Measurements from ENCODE around the gene SPTAN1.
"Not testable (repeated sequence)": the region's sequence is repeated elsewhere in the genome, so short reads cannot be mapped to it uniquely, and the experiment has no call there.

The SPTAN1 gene

GRCh38 chr9:128666481-128666941 is 114.1 kb downstream of the SPTAN1 start:
- DNase-seq (ENCODE audit: low spot score), result not testable (repeated sequence)

- no peak for DNase-seq (ENCODE audit: low spot score)
Measured at GRCh38 chr9:128669786-128670185, 117.4 kb downstream of the SPTAN1 start.

GRCh38 chr9:128675382-128675781 is 123.0 kb downstream of the SPTAN1 start:
- no peak for DNase-seq (ENCODE audit: low spot score)

- DNase-seq (ENCODE audit: low spot score), result no peak
Measured at GRCh38 chr9:128677794-128678193, 125.4 kb downstream of the SPTAN1 start.
